Left hindlimb (tissue), 1 donor: Measurements from ENCODE around the gene KIF26A.

ENCODE experiments used
- DNase-seq: peaks from one replicate; pipeline ENCODE4 v3.0.0-alpha.2; 2018

Gene KIF26A

GRCh38 chr14:104138098-104138717, at the start of gene KIF26A:
Gene KIF26A (plus strand): TSS chr14:104138587. CDS start chr14:104138723, 136 bp downstream.
- DNase-seq: peak; percentile 67

GRCh38 chr14:104090071-104090748, 48.2 kb upstream of the KIF26A start:
- DNase-seq: no peak

GRCh38 chr14:104091061-104091926, 47.1 kb upstream of the KIF26A start:
- peak; percentile 23 for DNase-seq

- DNase-seq: peak; percentile 13
Measured at GRCh38 chr14:104091927-104092771, 46.2 kb upstream of the KIF26A start.

GRCh38 chr14:104092931-104093365, 45.4 kb upstream of the KIF26A start:
- peak; percentile 23 for DNase-seq

GRCh38 chr14:104093366-104094055, 44.9 kb upstream of the KIF26A start:
- peak; percentile 40 for DNase-seq

GRCh38 chr14:104094056-104094708, 44.2 kb upstream of the KIF26A start:
- peak; percentile 26 for DNase-seq

- DNase-seq: peak; percentile 66
Measured at GRCh38 chr14:104094709-104095425, 43.5 kb upstream of the KIF26A start.

GRCh38 chr14:104095426-104096310, 42.7 kb upstream of the KIF26A start:
- DNase-seq: no peak

- DNase-seq: no peak
Measured at GRCh38 chr14:104096318-104096717, 42.1 kb upstream of the KIF26A start.

GRCh38 chr14:104096751-104097700, 41.4 kb upstream of the KIF26A start:
- peak; percentile 5 for DNase-seq

- DNase-seq: peak; percentile 27
Measured at GRCh38 chr14:104098272-104099095, 39.9 kb upstream of the KIF26A start.

GRCh38 chr14:104099096-104100041, 39.0 kb upstream of the KIF26A start:
- peak; percentile 26 for DNase-seq

GRCh38 chr14:104100171-104101085, 38.0 kb upstream of the KIF26A start:
- peak; percentile 16 for DNase-seq

GRCh38 chr14:104101086-104101621, 37.2 kb upstream of the KIF26A start:
- DNase-seq: peak; percentile 20
